Tibial artery (tissue), 4 donors: ENCODE data around the gene MCAT.

Source experiments
- DNase-seq, 2 donors: peaks; one replicate each; pipeline ENCODE4 v3.0.0-alpha.2; 2019
- H3K27ac ChIP-seq, 2 donors: fragments of 200-600 bp; sonication (generic) in 1 of 2; 1 replicate in 1 of 2; 2 replicates in 1 of 2; pipeline ENCODE4 v1.5.1; 2018 to 2019; ENCODE audit warnings: mild to moderate bottlenecking in 1 of 2
- H3K27me3 ChIP-seq, 2 donors: fragments of 200-600 bp; sonication (generic) in 1 of 2; one replicate each; pipeline versions ENCODE4 v1.5.1 to v1.6.0; 2016 to 2019
- H3K36me3 ChIP-seq, 3 donors: fragments of 200-600 bp; sonication (generic) in 2 of 3; one replicate each; pipeline ENCODE4 v1.5.1; 2016 to 2019; ENCODE audit warnings: mild to moderate bottlenecking in 2 of 3
- H3K4me1 ChIP-seq, 4 donors: fragments of 200-600 bp; sonication (generic) in 2 of 4; 1 replicate in 3 of 4; 2 replicates in 1 of 4; pipeline ENCODE4 v1.5.1; 2016 to 2019
- H3K4me3 ChIP-seq, 2 donors: fragments of 200-600 bp; sonication (generic) in 1 of 2; 1 replicate in 1 of 2; 2 replicates in 1 of 2; pipeline ENCODE4 v1.5.1; 2018 to 2019; ENCODE audit warnings: mild to moderate bottlenecking in 2 of 2
- H3K9me3 ChIP-seq, 3 donors: fragments of 200-600 bp; sonication (generic) in 1 of 3; one replicate each; pipeline ENCODE4 v1.5.1; 2016 to 2019
- CTCF ChIP-seq, 2 experiments: fragments of 200-600 bp in 1 of 2; fragments of 450-650 bp in 1 of 2; IDR thresholded peaks; one replicate each; pipeline ENCODE4 v1.5.1; 2017 to 2019; ENCODE audit warnings: antibody characterized with exemption in 2 of 2, mild to moderate bottlenecking in 1 of 2, moderate library complexity in 1 of 2
- intact Hi-C: fragments of 100-400 bp; cut with DNase I; formaldehyde crosslinking; loops from one replicate; pipeline ENCODE4 v1.15.0; 2023; ENCODE audit warnings: low total_unique reads

Gene MCAT

GRCh38 chr22:43167001-43167589, 23.9 kb upstream of the MCAT start:
- Histone ChIP-seq H3K27me3 (no peaks in the 10 kb centered on the region), H3K36me3 (peaks cover 18 to 75% (median 57%) of the 10 kb centered on the region in 3 donors), H3K27ac (no peak overlapping the region), H3K4me3 (no peak overlapping the region), H3K9me3 (no peaks in the 10 kb centered on the region), H3K4me1 (peaks cover 0 to 27% (median 7%) of the 10 kb centered on the region in 4 donors)
- no peak for DNase-seq
- TF ChIP-seq CTCF (IDR thresholded peaks at IDR 0.05): no peak
- intact Hi-C loops: no loop called here

GRCh38 chr22:43166132-43166930, 23.1 kb upstream of the MCAT start:
- TF ChIP-seq CTCF (IDR thresholded peaks at IDR 0.05): no peak

GRCh38 chr22:43164636-43165035, 21.4 kb upstream of the MCAT start:
- no peaks in the 10 kb centered on the region for H3K9me3 ChIP-seq
- H3K27me3 ChIP-seq: no peaks in the 10 kb centered on the region
- peaks cover 0 to 30% (median 8%) of the 10 kb centered on the region in 4 donors for H3K4me1 ChIP-seq
- H3K4me3 ChIP-seq: no peak overlapping the region
- DNase-seq: no peak
- intact Hi-C loops: no loop called here
- H3K36me3 ChIP-seq: peaks cover 0 to 75% (median 39%) of the 10 kb centered on the region in 3 donors
- H3K27ac ChIP-seq: no peak overlapping the region
- no peak for TF ChIP-seq CTCF (IDR thresholded peaks at IDR 0.05)

More at GRCh38 chr22:43166132-43166930, 23.1 kb upstream of the MCAT start:
- Histone ChIP-seq H3K27me3 (no peaks in the 10 kb centered on the region), H3K9me3 (no peaks in the 10 kb centered on the region), H3K4me1 (peaks cover 0 to 27% (median 7%) of the 10 kb centered on the region in 4 donors), H3K36me3 (peaks cover 10 to 75% (median 51%) of the 10 kb centered on the region in 3 donors), H3K27ac (no peak overlapping the region), H3K4me3 (no peak overlapping the region)
- no peak for DNase-seq
- intact Hi-C loops: no loop called here

- TF ChIP-seq CTCF (IDR thresholded peaks at IDR 0.05): no peak
- intact Hi-C loops: no loop called here
- no peak overlapping the region for H3K4me3 ChIP-seq
- H3K27me3 ChIP-seq: no peaks in the 10 kb centered on the region
- peaks cover 0 to 71% (median 29%) of the 10 kb centered on the region in 3 donors for H3K36me3 ChIP-seq
- DNase-seq: no peak
- no peaks in the 10 kb centered on the region for H3K9me3 ChIP-seq
- H3K27ac ChIP-seq: peak overlapping the region in 1 of 2 donors; percentile 18
- peaks cover 0 to 28% (median 5%) of the 10 kb centered on the region in 4 donors for H3K4me1 ChIP-seq
These were observed 20.1 kb upstream of the MCAT start for GRCh38 chr22:43163241-43163795.

- intact Hi-C loops: no loop called here
- Histone ChIP-seq H3K27ac (no peak overlapping the region), H3K36me3 (peaks cover 0 to 68% (median 26%) of the 10 kb centered on the region in 3 donors), H3K4me3 (no peak overlapping the region), H3K9me3 (no peaks in the 10 kb centered on the region), H3K4me1 (peaks cover 0 to 32% (median 4%) of the 10 kb centered on the region in 4 donors), H3K27me3 (no peaks in the 10 kb centered on the region)
- TF ChIP-seq CTCF (IDR thresholded peaks at IDR 0.05): no peak
- no peak for DNase-seq
These were observed 19.4 kb upstream of the MCAT start for GRCh38 chr22:43162412-43163150.
